Measurements from ENCODE around the gene ARL8B. TPM values are rescaled to one million over a fixed set of nuclear protein-coding genes. Genes with fewer than 3 reads are reported as not detected.

Gene ARL8B
- total RNA-seq, 3 donors from 2014 or later = 47.2 to 68.5 (median 52.3) TPM

GRCh38 chr3:5186089-5186857 lies 64.2 kb downstream of the ARL8B start:
- no peak for DNase-seq (ENCODE audit: low spot score in 2 of 2)
- Histone ChIP-seq H3K27ac (peak overlapping the region; percentile 97), H3K4me1 (no peaks in the 10 kb centered on the region), H3K9me3 (no peaks in the 10 kb centered on the region), H3K27me3 (no peaks in the 10 kb centered on the region), H3K4me3 (peak overlapping the region; percentile 93 to 99 (median 96)), H3K36me3 (no peaks in the 10 kb centered on the region)
- TF ChIP-seq POLR2A (IDR thresholded peaks at IDR 0.05) (no peak), CTCF (IDR thresholded peaks at IDR 0.05) (no peak), POLR2AphosphoS5 (IDR thresholded peaks at IDR 0.05) (no peak)
- intact Hi-C loops (cut with DNase I; ENCODE audit: low total_unique reads) = loop anchor here (5.0 kb wide), 1 partner anchor 684 kb away; no protein-coding TSS in a partner anchor

- no peaks in the 10 kb centered on the region for H3K27me3 ChIP-seq
- peaks cover 0 to 3% of the 10 kb centered on the region in 2 donors for H3K4me1 ChIP-seq
- DNase-seq (ENCODE audit: low spot score in 2 of 2) = no peak
- H3K27ac ChIP-seq = peak overlapping the region; percentile 97
- TF ChIP-seq POLR2AphosphoS5 (IDR thresholded peaks at IDR 0.05) = no peak
- TF ChIP-seq CTCF (IDR thresholded peaks at IDR 0.05) = no peak
- TF ChIP-seq POLR2A (IDR thresholded peaks at IDR 0.05) = no peak
- H3K36me3 ChIP-seq = no peaks in the 10 kb centered on the region
- peak overlapping the region; percentile 93 to 99 (median 96) for H3K4me3 ChIP-seq
- intact Hi-C loops (cut with DNase I; ENCODE audit: low total_unique reads) = loop anchor here (1.0 to 5.0 kb wide), 2 partner anchors 19 to 685 kb away; no protein-coding TSS in a partner anchor
- no peaks in the 10 kb centered on the region for H3K9me3 ChIP-seq
Measured at GRCh38 chr3:5186858-5187155, 64.7 kb downstream of the ARL8B start.

GRCh38 chr3:5187156-5187919 lies 65.2 kb downstream of the ARL8B start, which contains the start of gene EDEM1:
EDEM1 (plus strand) TSS chr3:5187707; CDS start chr3:5187806, 99 bp downstream.
- peak; percentile 93 to 95 for DNase-seq (ENCODE audit: low spot score in 2 of 2)
- Histone ChIP-seq H3K27ac (peak within 1 kb of the TSS; percentile 97), H3K27me3 (no peaks in the 10 kb centered on the region), H3K9me3 (no peaks in the 10 kb centered on the region), H3K4me1 (peaks cover 0 to 4% of the 10 kb centered on the region in 2 donors), H3K4me3 (peak within 1 kb of the TSS; percentile 93 to 99 (median 96)), H3K36me3 (no peaks in the 10 kb centered on the region)
- peak; percentile 18 to 73 (median 30) for TF ChIP-seq POLR2AphosphoS5 (IDR thresholded peaks at IDR 0.05)
- no peak for TF ChIP-seq CTCF (IDR thresholded peaks at IDR 0.05)
- peak; percentile 75 for TF ChIP-seq POLR2A (IDR thresholded peaks at IDR 0.05)
- intact Hi-C loops (cut with DNase I; ENCODE audit: low total_unique reads) = loop anchor here (1.0 to 5.0 kb wide), 2 partner anchors 19 to 685 kb away; no protein-coding TSS in a partner anchor

GRCh38 chr3:5187920-5188418 lies 65.9 kb downstream of the ARL8B start:
- Histone ChIP-seq H3K27ac (peak overlapping the region; percentile 97), H3K36me3 (no peaks in the 10 kb centered on the region), H3K9me3 (no peaks in the 10 kb centered on the region), H3K4me3 (peak overlapping the region; percentile 93 to 99 (median 96)), H3K27me3 (no peaks in the 10 kb centered on the region), H3K4me1 (peaks cover 0 to 4% of the 10 kb centered on the region in 2 donors)
- TF ChIP-seq CTCF (IDR thresholded peaks at IDR 0.05) = no peak
- no peak for TF ChIP-seq POLR2AphosphoS5 (IDR thresholded peaks at IDR 0.05)
- no peak for TF ChIP-seq POLR2A (IDR thresholded peaks at IDR 0.05)
- intact Hi-C loops (cut with DNase I; ENCODE audit: low total_unique reads) = loop anchor here (1.0 to 5.0 kb wide), 2 partner anchors 18 to 686 kb away; no protein-coding TSS in a partner anchor
- DNase-seq (ENCODE audit: low spot score in 2 of 2) = no peak

Data from breast epithelium (tissue), 4 donors.